Fibroblast of lung (primary cell): ENCODE results near the gene POGLUT2. TPM values are rescaled to one million over a fixed set of nuclear protein-coding genes. Genes with fewer than 3 reads are reported as not detected.

Experiments
- DNase-seq, 2 donors: peaks; one replicate each; pipeline versions ENCODE4 v3.0.0 to v3.0.0-alpha.2; 2010; ENCODE audit warnings: low read depth in 2 of 2
- H2AFZ ChIP-seq: 2 replicates; pipeline ENCODE4 v1.5.1; 2012; ENCODE audit warnings: low read length, control low read depth, inconsistent platforms
- H3K27ac ChIP-seq: 2 replicates; pipeline ENCODE4 v1.5.1; 2011; ENCODE audit warnings: low read length, control low read depth; ENCODE audit not compliant: insufficient read depth
- H3K27me3 ChIP-seq: 2 replicates; pipeline ENCODE4 v1.5.1; 2011; ENCODE audit warnings: mild to moderate bottlenecking, low read length; ENCODE audit not compliant: control insufficient read depth, insufficient read depth
- H3K36me3 ChIP-seq: 2 replicates; pipeline ENCODE4 v1.5.1; 2011; ENCODE audit warnings: low read length; ENCODE audit not compliant: control insufficient read depth, insufficient read depth
- H3K4me1 ChIP-seq: 2 replicates; pipeline ENCODE4 v1.5.1; 2011; ENCODE audit warnings: low read length; ENCODE audit not compliant: control insufficient read depth, insufficient read depth; ENCODE audit errors: extremely low read depth
- H3K4me2 ChIP-seq: 2 replicates; pipeline ENCODE4 v1.5.1; 2011; ENCODE audit warnings: low read length, control low read depth; ENCODE audit not compliant: insufficient read depth; ENCODE audit errors: extremely low read depth
- H3K4me3 ChIP-seq, 4 experiments: fragments of 200-600 bp in 1 of 4; sonication (generic) in 1 of 4; replicated peaks in 1 of 4; 2 replicates each; pipeline ENCODE4 v1.5.1; 2011 to 2016; ENCODE audit warnings: low read length in 4 of 4, low read depth in 3 of 4, mild to moderate bottlenecking in 3 of 4, control low read depth in 2 of 4, inconsistent platforms in 1 of 4, mixed read lengths in 1 of 4; ENCODE audit not compliant: insufficient read depth in 1 of 4; ENCODE audit errors: control extremely low read depth in 1 of 4
- H3K79me2 ChIP-seq: 2 replicates; pipeline ENCODE4 v1.5.1; 2012; ENCODE audit warnings: mild to moderate bottlenecking, low read length, inconsistent platforms; ENCODE audit not compliant: control insufficient read depth, insufficient read depth
- H3K9ac ChIP-seq: 2 replicates; pipeline ENCODE4 v1.5.1; 2011; ENCODE audit warnings: mild to moderate bottlenecking, low read length, control low read depth; ENCODE audit not compliant: insufficient read depth
- H3K9me3 ChIP-seq: 2 replicates; pipeline ENCODE4 v1.5.1; 2012; ENCODE audit warnings: low read depth, low read length; ENCODE audit not compliant: control insufficient read depth, insufficient read depth
- H4K20me1 ChIP-seq: 2 replicates; pipeline ENCODE4 v1.5.1; 2011; ENCODE audit warnings: low read length; ENCODE audit not compliant: control insufficient read depth, insufficient read depth; ENCODE audit errors: extremely low read depth
- EZH2 ChIP-seq: IDR thresholded peaks from 2 replicates; pipeline ENCODE4 v1.5.1; 2012; ENCODE audit warnings: low read length, control low read depth, mild to moderate bottlenecking; ENCODE audit errors: missing control alignments
- polyA plus RNA-seq, 2 donors: library from polyadenylated mRNA; depleted of rRNA in 1 of 2; stranded (reverse) in 1 of 2; unstranded in 1 of 2; fragments of >200 nt; gene quantifications; 2 replicates each; pipeline ENCODE4 v1.2.1, GENCODE V29; 2011 to 2012; ENCODE audit warnings: missing spikeins in 1 of 2
- total RNA-seq: library from RNA; depleted of rRNA; stranded (reverse); fragments of >200 nt; gene quantifications from 2 replicates; pipeline ENCODE4 v1.2.1, GENCODE V29; 2014
- TF ChIP-seq, protein P1 (sequence below), 2 donors: IDR thresholded peaks in 1 of 2; conservative IDR thresholded peaks in 1 of 2; 1 replicate in 1 of 2; 2 replicates in 1 of 2; pipeline ENCODE4 v1.5.1; 2011 to 2012; ENCODE audit warnings: low read length in 2 of 2, control low read depth in 1 of 2, inconsistent platforms in 1 of 2, low read depth in 1 of 2, mild to moderate bottlenecking in 1 of 2

The POGLUT2 gene
- total and polyA plus RNA-seq, 2 donors (not counting 1 experiment from before 2014, with no cell fraction given) = 11.7 to 18.1 TPM

DNA sequence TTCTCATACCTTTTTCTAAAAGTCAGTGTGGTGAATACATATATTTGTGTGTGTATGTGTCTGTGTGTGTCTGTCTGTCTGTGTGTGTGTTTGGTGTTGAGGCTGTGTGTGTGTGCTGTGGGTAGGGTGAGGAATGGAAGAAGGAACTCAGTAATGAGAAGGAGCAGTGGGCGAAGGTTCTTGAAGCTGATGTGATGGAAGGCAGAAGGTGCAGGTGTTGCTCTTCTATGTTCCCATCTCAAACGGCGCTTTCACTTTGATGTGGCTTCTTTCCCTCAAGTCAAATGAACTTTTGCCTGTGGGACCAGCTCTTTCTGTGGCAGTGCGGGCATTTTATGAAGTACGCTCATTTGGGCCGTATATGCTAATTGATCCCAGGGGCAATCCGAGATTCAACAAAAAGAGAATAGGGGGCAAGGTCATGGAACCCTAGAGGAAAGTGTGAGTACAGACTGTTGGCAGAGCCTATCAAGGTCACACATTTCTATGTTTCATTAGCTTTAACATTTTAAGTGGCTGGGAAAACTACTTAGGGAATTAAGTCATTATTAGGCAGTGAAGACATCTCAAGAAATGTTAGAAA, 15.3 kb upstream of the POGLUT2 start:
- Histone ChIP-seq H3K27ac (no peak overlapping the region), H3K27me3 (no peaks in the 10 kb centered on the region), H3K79me2 (peaks cover 26% of the 10 kb centered on the region), H3K9ac (no peak overlapping the region), H3K4me2 (no peak overlapping the region), H2AFZ (no peak overlapping the region), H3K4me3 (no peak overlapping the region), H3K4me1 (peaks cover 3% of the 10 kb centered on the region), H4K20me1 (no peaks in the 10 kb centered on the region), H3K9me3 (no peaks in the 10 kb centered on the region), H3K36me3 (no peaks in the 10 kb centered on the region)
- DNase-seq = no peak
- TF ChIP-seq EZH2 = no peak
- TF ChIP-seq, protein P1, sequence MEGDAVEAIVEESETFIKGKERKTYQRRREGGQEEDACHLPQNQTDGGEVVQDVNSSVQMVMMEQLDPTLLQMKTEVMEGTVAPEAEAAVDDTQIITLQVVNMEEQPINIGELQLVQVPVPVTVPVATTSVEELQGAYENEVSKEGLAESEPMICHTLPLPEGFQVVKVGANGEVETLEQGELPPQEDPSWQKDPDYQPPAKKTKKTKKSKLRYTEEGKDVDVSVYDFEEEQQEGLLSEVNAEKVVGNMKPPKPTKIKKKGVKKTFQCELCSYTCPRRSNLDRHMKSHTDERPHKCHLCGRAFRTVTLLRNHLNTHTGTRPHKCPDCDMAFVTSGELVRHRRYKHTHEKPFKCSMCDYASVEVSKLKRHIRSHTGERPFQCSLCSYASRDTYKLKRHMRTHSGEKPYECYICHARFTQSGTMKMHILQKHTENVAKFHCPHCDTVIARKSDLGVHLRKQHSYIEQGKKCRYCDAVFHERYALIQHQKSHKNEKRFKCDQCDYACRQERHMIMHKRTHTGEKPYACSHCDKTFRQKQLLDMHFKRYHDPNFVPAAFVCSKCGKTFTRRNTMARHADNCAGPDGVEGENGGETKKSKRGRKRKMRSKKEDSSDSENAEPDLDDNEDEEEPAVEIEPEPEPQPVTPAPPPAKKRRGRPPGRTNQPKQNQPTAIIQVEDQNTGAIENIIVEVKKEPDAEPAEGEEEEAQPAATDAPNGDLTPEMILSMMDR (conservative IDR thresholded peaks at IDR 0.05 in 1 of 2, IDR thresholded peaks at IDR 0.05 in 1 of 2; ENCODE audit: low read depth in 1 of 2, low read length in 2 of 2) = no peak

DNA sequence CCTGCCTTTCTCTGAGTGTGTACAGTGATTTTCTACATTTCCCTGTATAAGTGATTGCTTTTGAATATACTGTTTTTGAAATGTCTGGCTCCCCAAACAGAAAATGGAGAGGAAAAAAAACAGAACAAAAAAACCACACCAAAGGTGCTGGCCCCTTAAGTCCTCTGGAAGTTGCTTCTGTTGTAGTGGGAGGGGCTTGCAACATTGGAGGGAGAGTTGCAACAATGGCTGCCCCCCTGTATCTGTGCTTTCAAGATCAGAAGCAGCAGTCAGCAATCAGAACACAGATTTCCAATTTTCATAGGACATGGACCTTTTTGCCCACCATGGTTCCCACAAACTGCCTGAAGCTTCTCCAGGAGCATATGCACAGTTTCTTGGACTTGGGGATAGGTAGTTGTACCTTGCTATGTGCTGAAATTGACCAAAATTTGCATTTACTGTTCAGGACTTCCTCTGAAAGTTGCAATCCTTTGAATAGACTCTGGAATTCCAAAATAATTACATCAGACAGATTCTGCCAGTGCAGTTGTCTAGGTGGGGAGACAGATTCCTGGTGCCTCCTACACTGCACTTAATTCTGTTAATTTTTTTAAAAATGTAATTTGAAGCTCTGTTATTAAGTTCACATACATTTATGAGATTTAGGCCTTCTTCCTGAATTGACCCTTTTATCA, 14.0 kb upstream of the POGLUT2 start:
- H3K9ac ChIP-seq = no peak overlapping the region
- no peak overlapping the region for H3K4me2 ChIP-seq
- H3K36me3 ChIP-seq = no peaks in the 10 kb centered on the region
- no peaks in the 10 kb centered on the region for H4K20me1 ChIP-seq
- peaks cover 30% of the 10 kb centered on the region for H3K79me2 ChIP-seq
- H3K9me3 ChIP-seq = no peaks in the 10 kb centered on the region
- no peaks in the 10 kb centered on the region for H3K27me3 ChIP-seq
- DNase-seq = peak in 1 of 2 donors; percentile 55
- no peak for TF ChIP-seq EZH2
- TF ChIP-seq, protein P1 (conservative IDR thresholded peaks at IDR 0.05 in 1 of 2, IDR thresholded peaks at IDR 0.05 in 1 of 2; ENCODE audit: low read depth in 1 of 2, low read length in 2 of 2) = no peak
- no peak overlapping the region for H3K4me3 ChIP-seq
- H3K27ac ChIP-seq = peak overlapping the region; percentile 23
- H2AFZ ChIP-seq = peak overlapping the region; percentile 53
- peaks cover 3% of the 10 kb centered on the region for H3K4me1 ChIP-seq

DNA sequence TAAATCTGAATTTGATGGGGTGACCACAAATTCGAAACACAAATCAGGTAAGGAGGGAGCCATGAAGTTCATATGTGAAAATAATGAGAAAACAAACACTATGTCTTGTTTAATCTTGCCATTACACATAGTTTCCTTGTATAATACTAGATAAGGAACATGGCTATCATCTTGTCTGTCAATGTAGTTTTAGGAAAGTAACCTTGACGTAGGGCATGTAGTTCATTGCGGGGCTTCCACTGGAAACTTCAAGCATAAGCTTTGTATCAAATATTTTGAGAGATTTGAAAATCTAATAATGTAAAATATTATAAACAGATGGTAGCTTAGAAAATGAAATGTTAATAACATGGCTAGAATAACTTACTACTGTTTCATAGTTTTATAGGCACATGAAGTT, 8.9 kb upstream of the POGLUT2 start:
- no peaks in the 10 kb centered on the region for H3K27me3 ChIP-seq
- H4K20me1 ChIP-seq = no peaks in the 10 kb centered on the region
- H3K4me2 ChIP-seq = no peak overlapping the region
- H3K4me3 ChIP-seq = no peak overlapping the region
- no peaks in the 10 kb centered on the region for H3K9me3 ChIP-seq
- H2AFZ ChIP-seq = no peak overlapping the region
- peaks cover 2% of the 10 kb centered on the region for H3K4me1 ChIP-seq
- TF ChIP-seq, protein P1 (conservative IDR thresholded peaks at IDR 0.05 in 1 of 2, IDR thresholded peaks at IDR 0.05 in 1 of 2; ENCODE audit: low read depth in 1 of 2, low read length in 2 of 2) = no peak
- no peak for TF ChIP-seq EZH2
- peaks cover 44% of the 10 kb centered on the region for H3K79me2 ChIP-seq
- H3K9ac ChIP-seq = no peak overlapping the region
- no peaks in the 10 kb centered on the region for H3K36me3 ChIP-seq
- no peak overlapping the region for H3K27ac ChIP-seq
- DNase-seq = no peak
